Activated CD4-positive, alpha-beta T cell treated with anti-CD3 and anti-CD28 coated beads, Interleukin-2, amount 50 U/mL, for 16 hours (primary cell): ENCODE measurements around the gene ERAP2.
A peak's percentile ranks its signal among the peaks of the same experiment; 100 is the strongest.
"Not testable (repeated sequence)": the region's sequence is repeated elsewhere in the genome, so short reads cannot be mapped to it uniquely, and the experiment has no call there.

ENCODE experiments used
- DNase-seq: peaks from one replicate; pipeline ENCODE4 v3.0.0-alpha.2; 2020

The ERAP2 gene

DNA sequence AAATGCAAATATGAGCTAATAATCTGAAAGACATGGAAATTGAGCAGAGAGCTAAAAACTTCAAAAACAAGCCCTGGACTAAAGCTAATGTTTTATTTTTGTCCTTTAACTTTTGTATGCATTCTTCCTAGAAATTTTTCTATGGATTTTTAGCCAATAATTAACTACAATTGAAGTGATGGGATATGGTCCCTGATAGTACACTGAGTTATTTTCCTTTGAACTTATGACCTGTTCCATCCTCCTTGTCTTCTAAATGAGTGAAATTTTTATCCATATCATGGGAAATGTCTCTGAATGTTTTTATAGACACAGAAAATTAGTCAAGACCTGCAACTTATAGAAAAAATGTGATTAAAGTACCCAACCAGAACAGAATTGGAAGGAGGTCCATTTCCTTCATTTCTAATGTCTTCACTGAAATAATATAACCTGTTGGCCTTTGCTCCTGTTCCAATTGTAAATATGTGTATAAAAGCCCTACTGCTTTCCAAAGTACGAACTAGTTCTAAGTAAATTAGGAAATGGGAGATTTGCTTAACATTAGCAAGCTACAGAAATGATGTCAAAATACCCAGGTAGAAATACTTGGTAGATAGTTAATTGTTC, 11.3 kb upstream of the ERAP2 start:
- no peak for DNase-seq

DNA sequence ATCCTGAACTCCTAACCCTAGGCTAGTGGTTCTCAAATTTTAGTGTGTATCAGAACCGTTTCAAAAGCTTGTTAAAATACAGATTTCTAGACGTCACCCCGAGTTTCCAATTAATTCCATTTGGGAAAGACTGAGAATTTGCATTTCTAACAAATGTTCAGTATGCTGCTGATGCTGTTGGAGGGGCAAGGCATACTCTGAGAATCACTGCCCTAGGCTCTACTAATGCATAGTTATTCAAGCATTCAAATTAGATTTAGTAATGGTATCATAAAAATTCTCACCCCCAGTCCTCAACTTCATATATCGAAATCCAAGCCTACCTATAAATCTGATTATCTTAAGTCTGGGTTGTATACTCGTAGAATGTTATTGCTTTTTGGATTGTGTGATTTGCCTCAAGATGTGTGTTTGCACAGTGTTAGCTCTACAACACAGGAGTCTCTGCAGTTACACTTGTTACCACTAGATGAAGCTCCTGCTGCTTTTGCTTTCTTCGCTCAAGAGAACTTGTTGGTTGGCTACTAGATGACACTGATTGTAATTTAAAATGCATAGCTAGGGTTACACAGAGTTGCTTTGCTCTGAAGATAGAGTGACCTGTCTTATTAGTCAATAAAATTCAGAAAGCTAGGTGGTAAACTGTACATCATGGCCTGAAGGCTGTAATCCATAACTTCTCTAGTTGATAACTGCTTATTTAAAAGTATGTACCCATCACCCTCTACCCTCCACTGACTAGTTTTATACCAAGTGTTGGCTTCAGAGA, 7.5 kb upstream of the ERAP2 start:
- DNase-seq: peak; percentile 80

DNA sequence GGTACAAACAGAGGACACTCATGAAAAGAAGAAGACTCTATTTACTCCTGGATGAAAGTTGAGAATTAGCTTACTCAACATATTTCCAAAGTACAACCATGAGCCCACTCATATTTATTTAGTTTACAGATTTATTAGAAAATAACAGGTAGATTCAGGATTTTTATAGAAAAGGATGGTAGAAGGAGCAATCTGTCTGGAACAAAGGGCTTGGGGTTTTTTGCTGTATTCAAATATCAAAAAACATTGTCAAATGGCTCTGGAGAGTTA, 7.0 kb upstream of the ERAP2 start:
- DNase-seq: no peak

DNA sequence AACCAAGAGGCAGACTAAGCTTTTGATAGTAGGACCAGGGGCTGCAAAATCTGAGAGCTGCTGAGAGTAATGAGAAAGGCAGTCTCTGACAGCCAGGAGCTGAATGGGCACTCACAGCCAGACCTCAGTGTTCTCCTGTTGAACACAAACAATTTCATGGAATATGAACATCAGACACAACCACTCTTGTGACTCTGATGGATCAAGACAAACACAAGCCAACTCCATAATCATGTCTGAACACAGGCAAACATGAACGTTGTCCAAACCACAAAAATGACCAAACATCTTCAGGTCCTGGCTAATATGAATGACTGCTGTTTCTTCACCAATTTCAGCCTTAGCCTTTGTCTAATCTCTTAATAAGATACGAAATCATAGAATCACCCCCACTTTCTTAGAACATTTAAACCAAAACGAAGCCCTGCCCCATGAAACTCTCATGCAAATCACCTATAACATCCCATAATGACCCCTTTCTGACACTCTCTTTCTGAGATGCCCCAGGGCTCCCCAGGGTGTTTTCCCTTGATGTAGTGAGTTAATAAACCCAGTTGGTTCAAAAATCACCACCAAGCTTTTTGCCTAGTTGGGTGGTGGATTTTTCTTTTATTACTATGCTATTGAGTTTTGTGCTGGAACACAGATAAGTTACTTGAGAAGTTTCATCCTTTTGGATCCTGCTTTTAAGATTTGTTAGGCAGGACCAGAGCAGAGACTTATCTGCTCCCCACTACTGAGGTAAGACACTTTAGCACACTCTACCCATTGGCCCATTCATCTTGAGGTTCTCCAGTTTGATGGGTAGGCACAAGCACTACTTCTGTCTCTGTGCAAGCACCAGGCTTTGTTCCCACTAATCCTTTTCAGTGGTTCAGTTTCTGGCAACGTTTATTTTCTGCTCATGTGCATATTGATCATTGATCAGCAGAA, 5.9 kb upstream of the ERAP2 start:
- DNase-seq: peak; percentile 51

DNA sequence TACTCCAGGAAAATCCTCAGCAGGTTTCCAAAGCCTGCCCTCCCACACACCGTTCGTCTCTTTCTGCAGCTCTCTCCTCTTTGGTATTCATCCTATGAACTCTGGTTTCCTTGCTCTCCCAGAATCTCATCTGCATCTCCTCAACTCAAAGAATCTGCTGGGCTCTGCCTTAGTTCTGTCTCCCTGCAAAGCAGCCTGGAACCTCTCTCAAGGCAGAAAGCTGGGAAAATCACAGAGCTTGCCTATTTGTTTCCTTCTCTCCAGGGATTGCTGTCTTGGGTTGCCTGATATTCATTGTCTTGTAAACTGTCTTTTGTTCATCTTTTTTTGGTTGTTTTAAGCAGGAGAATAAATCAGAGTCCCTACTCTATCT, 5.3 kb upstream of the ERAP2 start:
- no peak for DNase-seq

DNA sequence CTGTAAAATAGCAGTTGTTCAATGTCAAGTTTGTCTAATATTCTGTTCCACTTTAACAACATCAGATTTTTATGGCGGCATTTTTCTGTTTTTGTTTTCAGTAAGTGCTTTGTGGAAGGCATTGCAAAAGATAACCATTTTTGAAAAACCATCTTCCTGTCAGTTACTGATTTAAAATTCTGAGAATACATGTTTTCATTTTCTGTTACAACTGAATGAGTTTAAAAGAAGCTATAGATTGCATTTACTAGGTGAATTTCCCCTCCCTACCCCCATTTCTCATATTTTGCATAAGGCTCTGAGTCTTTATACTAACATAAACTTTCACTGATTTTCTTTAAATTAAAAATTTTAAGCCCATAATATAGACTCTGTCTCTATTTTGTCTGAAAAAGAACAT, 4.6 kb upstream of the ERAP2 start:
- peak; percentile 56 for DNase-seq

DNA sequence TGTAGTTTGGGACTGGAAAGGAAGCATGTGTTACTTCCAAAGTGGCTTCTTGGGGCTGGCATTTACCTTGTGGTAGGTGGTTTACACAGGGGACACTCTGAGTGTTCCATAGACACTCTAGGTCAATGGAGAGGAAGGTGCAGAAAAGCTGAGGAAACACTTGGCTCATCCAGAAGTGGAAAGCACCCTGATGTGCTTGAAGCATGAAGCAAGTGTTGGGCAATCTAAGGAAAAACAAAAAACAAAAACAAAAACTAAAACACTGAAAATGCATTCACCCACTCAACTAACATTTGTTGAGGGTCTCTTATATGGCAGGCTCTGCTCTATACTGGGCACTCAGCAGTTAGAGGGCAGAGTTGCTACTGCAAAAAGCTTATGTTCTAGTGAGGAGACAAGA, 2.9 kb upstream of the ERAP2 start:
- DNase-seq: no peak

DNA sequence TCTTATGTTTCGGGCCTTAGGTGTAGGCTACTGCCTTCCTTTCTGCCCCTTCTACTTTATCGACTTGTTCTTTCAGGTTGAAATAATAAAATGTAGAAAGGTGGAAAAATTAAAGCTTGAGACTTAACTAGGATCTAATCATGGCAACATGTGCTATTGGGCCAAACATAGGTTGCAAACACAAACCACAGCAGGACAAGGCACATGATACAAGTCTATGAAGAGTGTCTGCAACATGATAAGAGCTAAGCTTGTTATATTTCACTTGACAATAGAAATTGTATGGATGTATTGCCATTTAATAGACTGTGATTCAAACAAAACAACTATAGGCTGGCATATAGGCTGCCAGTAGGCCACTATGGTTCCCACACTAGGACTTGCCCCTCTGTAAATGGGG, 1.7 kb upstream of the ERAP2 start:
- DNase-seq: no peak

DNA sequence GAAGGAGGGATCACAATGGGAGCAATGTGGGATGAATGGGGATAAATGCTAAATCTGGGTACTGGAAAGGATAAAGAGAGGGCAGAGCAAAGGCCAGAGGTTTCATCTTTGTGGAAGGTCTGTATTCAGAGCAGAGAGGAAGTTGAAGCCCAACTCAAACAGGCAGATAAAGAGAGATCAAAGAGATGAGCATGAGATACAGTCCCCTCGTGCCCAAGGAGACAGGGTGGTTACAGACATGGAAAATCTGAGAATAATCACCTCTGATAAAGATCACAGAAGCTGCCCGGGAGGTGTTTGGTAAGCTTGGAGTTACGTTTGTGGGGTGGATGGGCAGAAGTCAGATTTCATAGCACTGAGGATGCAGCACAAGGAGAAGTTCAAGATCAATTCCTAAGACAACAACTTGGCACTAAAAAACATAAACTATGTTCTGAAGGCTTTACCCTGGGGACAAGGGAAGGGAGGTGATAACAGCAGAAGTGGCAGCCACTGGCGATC, 459 bp upstream of the ERAP2 start:
- DNase-seq: peak; percentile 52

DNA sequence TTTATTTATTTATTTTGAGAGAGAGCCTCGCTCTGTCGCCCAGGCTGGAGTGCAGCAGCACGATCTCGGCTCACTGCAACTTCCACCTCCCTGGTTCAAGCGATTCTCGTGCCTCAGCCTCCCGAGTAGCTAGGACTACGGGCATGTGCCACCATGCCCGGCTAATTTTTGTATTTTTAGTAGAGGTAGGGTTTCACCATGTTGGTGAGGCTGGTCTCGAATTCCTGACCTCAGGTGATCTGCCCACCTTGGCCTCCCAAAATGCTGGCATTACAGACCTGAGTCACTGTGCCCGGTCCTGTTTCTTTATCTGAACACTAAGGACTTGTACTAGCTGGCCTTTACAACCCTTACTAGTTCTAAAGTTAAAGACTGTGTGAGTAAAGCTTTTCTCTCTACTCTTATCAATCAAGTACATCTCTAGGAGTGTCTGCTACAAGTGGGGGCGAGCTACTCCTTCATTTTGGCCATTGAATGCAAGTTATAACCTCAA, 723 bp downstream of the ERAP2 start:
- not testable (repeated sequence) for DNase-seq

DNA sequence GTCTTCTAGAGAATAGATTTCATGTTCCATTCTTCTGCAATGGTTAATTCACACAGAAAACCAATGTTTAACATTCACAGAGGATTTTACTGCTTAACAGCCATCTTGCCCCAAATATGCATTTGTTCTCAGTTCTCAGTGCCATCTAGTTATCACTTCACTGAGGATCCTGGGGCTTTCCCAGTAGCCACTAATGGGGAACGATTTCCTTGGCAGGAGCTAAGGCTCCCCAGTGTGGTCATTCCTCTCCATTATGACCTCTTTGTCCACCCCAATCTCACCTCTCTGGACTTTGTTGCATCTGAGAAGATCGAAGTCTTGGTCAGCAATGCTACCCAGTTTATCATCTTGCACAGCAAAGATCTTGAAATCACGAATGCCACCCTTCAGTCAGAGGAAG, 3.4 kb downstream of the ERAP2 start:
- DNase-seq: no peak

DNA sequence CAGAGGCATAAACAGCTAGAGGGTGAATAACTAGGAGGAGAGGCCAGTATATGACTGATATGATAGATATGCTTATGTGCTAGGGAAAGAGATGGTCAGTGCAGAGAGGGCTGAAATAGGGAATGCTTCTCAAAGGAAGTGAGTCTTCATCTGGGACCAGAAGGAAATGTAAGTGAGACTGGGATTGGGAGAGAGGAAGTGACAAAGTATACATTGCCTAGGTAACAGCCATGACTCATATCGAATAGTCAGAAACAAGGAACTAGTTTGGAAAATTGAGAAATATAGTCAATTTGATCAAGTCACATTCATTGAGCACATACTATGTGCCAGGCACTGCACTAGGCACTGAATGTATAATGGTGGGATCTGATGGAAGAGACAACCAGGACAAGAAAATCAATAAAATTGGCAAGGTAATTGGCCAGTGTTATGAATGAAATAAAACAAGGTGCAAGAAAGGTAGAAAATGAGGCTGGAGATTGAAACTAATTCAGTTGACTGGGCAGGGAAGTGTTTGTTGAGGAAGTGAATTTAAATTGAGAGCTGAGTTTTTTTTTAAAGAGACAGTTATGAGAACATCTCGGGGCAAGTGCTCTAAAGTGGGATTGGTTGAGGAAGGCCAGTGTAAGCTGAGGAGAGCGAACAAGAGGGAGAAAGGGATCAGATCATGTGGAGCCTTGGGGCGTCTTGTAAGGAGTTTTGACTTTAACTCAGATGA, 4.3 kb downstream of the ERAP2 start:
- DNase-seq: no peak

DNA sequence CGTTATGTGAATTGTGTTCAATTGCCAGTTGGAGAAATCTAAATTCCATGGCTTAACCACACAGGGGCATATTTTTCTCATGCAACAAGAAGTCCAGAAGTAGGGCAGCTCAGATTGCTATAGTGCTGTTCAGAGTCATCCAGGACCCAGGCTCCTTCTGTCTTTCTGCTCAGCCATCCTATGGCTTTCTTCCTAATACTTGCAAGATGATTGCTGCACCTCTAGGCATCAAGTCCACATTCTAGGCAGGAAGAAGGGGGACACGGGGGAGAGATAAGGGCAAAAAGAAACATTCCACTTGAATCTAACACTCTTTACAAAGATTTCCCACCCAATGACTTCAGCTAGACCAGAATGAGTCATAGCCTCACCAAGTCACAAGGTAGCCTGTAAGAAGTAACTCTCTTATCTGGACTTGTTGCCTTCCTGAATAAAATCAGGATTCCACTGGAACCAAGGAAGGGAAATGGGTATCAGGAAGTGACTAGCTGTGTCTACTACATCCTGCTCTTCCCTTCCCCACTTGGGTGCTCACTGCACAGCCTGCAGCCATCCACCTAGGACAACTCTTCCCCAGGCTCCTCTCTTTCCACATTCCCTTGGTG, 5.3 kb downstream of the ERAP2 start:
- peak; percentile 39 for DNase-seq

DNA sequence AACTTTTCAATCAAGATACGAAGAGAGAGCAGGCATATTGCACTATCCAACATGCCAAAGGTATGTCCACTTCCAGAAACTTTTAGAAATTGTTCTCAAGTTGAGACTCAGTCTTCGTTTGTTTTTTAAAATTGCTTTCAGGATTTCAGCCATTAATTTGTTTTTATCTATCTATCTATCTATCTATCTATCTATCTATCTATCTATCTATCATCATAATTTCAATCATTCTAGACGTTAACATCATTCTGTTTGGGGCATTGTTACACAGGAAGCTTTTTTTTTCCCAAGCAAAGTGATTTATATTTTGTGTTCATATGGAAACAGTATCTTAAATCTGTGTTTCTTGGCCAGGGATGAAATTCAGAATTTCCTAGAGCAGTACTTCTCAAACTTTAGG, 7.6 kb downstream of the ERAP2 start:
- no peak for DNase-seq

DNA sequence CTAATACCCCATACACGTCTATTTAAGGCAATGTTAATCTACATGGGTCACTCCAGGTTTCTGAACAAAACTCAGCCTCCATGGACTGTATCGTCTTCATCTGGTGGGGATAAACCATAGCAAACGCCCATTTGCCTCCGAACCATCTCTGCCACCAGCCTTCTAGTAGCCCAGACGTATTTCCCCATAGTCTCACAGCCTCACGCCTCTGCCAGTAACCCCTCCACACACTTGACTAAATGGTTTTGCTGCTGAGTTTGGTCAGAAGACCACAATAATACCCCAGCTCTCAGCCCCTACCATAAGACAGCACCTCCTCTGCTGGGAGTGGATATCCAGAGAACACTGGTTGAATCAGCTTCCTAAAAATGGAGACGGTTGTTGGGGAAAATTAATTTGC, 8.7 kb downstream of the ERAP2 start:
- DNase-seq: no peak

DNA sequence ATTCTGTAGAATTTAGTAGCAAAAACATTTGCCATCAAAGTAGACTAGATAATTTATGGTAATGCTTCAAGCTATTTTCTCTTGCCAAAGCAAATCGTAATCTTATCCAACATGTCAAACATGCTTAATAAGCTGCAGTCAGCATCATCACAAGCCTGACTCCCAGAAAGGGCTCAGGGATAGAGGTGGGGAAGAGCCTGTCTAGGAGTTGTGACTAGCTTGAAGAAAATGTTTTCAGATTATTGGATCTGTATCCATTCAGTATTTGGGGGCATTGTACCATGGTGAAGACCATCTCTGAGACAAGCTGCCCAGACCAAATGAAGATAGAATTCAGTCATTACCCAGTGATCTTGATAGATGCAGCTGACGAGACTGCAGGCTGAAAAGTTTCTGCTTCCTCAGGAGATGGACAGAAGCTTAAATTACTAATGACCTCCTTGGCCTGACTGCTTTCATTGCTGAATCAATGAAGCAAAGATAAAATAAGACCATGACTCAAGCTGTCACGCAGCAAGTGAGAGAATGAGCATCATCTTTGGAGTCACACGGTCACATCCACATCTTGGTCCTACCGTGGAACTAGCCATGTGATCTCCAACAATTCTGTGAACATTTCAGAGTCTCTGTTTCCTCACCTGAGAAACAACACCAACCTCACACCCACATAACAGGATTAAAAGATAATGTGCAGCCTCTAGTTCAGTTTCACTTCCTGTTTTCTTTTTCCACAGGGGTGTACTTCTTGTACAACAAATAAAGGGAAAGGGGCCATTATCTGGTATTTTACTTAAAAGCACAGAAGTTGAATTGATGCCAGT, 9.4 kb downstream of the ERAP2 start:
- peak; percentile 53 for DNase-seq

DNA sequence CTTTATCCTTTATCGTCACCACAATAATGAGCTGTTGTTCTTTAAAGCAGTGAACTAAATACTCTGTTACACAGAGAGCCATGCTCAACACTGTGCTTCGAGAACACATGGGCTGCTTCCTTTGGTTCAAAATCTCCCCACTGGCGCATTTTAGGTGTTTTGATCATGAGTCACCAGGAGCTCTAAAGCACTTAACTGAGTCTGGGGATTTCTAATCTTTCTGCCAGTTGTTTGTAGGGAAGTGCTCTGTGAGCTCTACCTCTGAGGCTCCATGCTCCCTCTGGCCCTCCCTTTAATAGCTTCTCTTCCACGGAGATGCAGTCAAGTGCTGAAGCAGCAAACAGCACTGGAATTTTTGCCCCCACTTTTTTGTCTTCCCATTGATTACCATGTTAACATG, 17.0 kb downstream of the ERAP2 start:
- peak; percentile 50 for DNase-seq

DNA sequence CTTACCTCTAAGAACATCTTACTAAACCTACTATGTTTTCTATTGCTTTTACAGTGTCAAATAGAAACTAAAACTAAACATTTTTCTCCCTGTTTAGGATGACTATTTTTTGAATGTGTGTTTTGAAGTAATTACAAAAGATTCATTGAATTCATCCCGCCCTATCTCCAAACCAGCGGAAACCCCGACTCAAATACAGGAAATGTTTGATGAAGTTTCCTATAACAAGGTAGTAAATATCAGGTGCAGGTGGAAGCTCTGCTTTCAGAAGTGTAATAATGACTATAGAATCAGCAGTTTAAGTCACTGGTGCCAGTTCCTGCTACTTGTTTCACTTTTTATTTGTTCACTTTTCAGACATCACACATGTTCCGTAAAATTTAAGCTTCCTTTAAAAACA, 20.0 kb downstream of the ERAP2 start:
- DNase-seq: peak; percentile 61

DNA sequence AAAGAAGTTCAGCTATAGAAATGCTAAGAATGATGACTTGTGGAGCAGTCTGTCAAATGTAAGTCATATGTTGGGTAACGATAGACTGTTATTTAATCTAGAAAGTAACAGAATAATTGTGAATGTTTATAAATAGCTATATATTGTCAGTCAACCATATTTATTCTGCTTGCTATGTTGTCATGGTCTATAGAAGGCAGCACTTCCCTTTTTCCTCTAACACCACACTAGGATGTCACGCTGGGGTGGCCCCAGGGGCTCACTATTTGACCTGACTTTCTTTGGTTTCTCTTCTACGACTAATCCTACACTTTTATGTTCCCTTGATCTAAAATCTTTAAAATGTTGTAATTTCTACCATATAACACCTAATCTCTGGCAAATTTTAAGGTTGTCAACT, 20.5 kb downstream of the ERAP2 start:
- DNase-seq: no peak

DNA sequence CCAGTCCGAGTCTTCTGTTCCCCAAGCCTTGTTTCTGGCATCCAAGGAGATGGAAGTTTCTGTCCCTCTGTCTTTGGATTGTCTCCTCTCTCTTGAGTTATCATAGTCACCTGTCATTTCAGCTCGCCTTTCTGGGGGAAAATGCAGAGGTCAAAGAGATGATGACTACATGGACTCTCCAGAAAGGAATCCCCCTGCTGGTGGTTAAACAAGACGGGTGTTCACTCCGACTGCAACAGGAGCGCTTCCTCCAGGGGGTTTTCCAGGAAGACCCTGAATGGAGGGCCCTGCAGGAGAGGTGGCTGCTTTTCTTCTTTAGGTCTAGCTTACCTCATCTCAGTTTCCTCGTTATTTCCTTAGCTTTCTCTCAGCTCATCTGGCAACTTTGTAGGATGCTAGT, 25.1 kb downstream of the ERAP2 start:
- DNase-seq: no peak

DNA sequence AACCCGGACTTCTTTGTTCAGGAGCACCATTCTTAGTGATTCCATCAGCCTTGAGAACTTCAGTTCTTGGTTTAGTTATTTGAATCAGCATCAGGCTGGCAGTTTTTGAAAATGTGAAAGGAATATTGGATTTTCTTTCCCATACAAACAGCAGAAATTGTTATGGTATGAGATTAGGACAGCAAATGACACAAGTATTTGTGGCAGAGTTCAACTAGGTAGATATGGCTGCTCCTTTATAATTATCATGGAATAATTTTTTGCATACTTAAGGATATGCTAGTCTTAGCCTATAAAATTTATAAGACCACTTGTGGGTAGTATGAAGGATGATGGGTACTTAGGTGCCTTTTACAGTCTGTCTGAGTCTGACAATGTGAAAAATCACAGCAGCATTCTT, 25.5 kb downstream of the ERAP2 start:
- DNase-seq: no peak

DNA sequence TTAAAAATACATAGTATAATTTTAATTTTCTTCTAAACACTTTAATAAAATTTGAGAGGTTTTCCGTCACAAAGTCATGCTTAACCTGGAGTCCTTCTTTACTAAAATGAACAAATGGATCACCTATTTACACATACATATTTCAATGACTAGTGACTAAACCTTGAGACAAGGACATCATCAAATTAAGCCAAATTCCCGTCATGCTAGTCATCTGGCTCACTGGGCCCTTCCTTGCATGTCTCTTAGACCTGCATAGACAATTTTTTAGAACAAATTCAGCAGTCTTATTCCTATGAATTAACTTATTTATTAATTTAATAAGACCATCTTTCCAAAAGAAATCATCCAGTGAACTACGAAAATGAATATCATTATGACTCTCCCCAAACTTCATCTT, 26.6 kb downstream of the ERAP2 start:
- DNase-seq: no peak
